Tibial nerve (tissue), 4 donors: ENCODE measurements around the gene NUP85. TPM values are rescaled to one million over a fixed set of nuclear protein-coding genes. Genes with fewer than 3 reads are reported as not detected.

ENCODE experiments used
- DNase-seq, 2 donors: peaks; one replicate each; pipeline ENCODE4 v3.0.0-alpha.2; 2019; ENCODE audit warnings: low spot score in 2 of 2
- H3K27ac ChIP-seq, 4 donors: fragments of 200-600 bp; sonication (generic) in 3 of 4; one replicate each; pipeline ENCODE4 v1.5.1; 2017 to 2019; ENCODE audit warnings: mild to moderate bottlenecking in 1 of 4
- H3K27me3 ChIP-seq, 2 donors: fragments of 200-600 bp; sonication (generic) in 1 of 2; one replicate each; pipeline versions ENCODE4 v1.5.1 to v1.6.0; 2017 to 2019
- H3K36me3 ChIP-seq, 3 donors: fragments of 200-600 bp; sonication (generic); one replicate each; pipeline ENCODE4 v1.5.1; 2018 to 2019
- H3K4me1 ChIP-seq, 4 donors: fragments of 200-600 bp; sonication (generic) in 3 of 4; one replicate each; pipeline ENCODE4 v1.5.1; 2017 to 2019
- H3K4me3 ChIP-seq, 4 donors: fragments of 200-600 bp; sonication (generic) in 3 of 4; one replicate each; pipeline ENCODE4 v1.5.1; 2017 to 2019; ENCODE audit warnings: mild to moderate bottlenecking in 1 of 4, moderate library complexity in 1 of 4
- H3K9me3 ChIP-seq, 4 donors: fragments of 200-600 bp; sonication (generic) in 3 of 4; one replicate each; pipeline ENCODE4 v1.5.1; 2017 to 2019
- EP300 ChIP-seq, 2 donors: sonication (generic); formaldehyde crosslinking; IDR thresholded peaks; one replicate each; pipeline ENCODE4 v1.6.1; 2017; ENCODE audit warnings: antibody characterized with exemption in 2 of 2, mild to moderate bottlenecking in 1 of 2
- POLR2A ChIP-seq, 2 donors: fragments of 450-650 bp; IDR thresholded peaks; one replicate each; pipeline ENCODE4 v1.6.1; 2017; ENCODE audit warnings: antibody characterized with exemption in 2 of 2, mild to moderate bottlenecking in 2 of 2, moderate library complexity in 2 of 2
- WGBS, 2 donors: methylation state at CpG; one replicate each; pipeline ENCODE4 v1.1.5; 2018; 5-methylcytosine and 5-hydroxymethylcytosine counted together
- total RNA-seq, 4 donors: library from RNA; depleted of rRNA; stranded (reverse); fragments of >200 nt; gene quantifications; one replicate each; pipeline ENCODE4 v1.1.0, GENCODE V29; 2016
- TF ChIP-seq, protein P1 (sequence below), 5 experiments: fragments of 200-600 bp in 3 of 5; fragments of 450-650 bp in 2 of 5; sonication (generic) in 3 of 5; IDR thresholded peaks; one replicate each; pipeline ENCODE4 v1.5.1; 2016 to 2019; ENCODE audit warnings: antibody characterized with exemption in 5 of 5, mild to moderate bottlenecking in 3 of 5, moderate library complexity in 2 of 5

Gene NUP85
- total RNA-seq, 4 donors from 2014 or later, result 38.1 to 68.6 (median 53.2) TPM

DNA sequence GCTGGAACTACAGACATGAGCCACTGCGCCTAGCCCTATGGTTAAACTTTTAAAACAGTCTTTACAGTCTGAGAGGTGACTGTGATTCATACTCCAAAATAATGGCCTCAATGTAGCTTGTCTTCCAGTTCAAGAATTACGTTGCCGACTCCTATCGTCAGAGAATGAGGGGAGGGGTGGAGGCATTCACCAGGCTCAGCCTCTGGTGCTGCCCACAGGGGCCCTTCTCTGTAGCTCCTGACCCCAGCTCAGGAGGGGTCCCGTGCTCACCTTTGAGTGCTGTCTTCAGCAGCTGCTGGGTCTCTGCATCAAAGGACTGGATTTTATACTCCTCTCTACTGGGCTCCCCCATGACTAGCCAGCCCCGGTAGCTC lies 64.4 kb downstream of the NUP85 start:
- H3K9me3 ChIP-seq, result no peaks in the 10 kb centered on the region
- H3K4me3 ChIP-seq, result peak overlapping the region; percentile 53 to 91 (median 85)
- peaks cover 0 to 45% (median 0%) of the 10 kb centered on the region in 3 donors for H3K36me3 ChIP-seq
- WGBS, 2 donors, result 24 to 25% methylated on average over 4 to 6 of the region's 6 CpGs
- peaks cover 0 to 42% (median 15%) of the 10 kb centered on the region in 4 donors for H3K4me1 ChIP-seq
- peak overlapping the region; percentile 74 to 97 (median 94) for H3K27ac ChIP-seq
- TF ChIP-seq EP300 (IDR thresholded peaks at IDR 0.05) (no peak), POLR2A (IDR thresholded peaks at IDR 0.05) (no peak)
- TF ChIP-seq, protein P1, sequence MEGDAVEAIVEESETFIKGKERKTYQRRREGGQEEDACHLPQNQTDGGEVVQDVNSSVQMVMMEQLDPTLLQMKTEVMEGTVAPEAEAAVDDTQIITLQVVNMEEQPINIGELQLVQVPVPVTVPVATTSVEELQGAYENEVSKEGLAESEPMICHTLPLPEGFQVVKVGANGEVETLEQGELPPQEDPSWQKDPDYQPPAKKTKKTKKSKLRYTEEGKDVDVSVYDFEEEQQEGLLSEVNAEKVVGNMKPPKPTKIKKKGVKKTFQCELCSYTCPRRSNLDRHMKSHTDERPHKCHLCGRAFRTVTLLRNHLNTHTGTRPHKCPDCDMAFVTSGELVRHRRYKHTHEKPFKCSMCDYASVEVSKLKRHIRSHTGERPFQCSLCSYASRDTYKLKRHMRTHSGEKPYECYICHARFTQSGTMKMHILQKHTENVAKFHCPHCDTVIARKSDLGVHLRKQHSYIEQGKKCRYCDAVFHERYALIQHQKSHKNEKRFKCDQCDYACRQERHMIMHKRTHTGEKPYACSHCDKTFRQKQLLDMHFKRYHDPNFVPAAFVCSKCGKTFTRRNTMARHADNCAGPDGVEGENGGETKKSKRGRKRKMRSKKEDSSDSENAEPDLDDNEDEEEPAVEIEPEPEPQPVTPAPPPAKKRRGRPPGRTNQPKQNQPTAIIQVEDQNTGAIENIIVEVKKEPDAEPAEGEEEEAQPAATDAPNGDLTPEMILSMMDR (IDR thresholded peaks at IDR 0.05), result no peak
- DNase-seq, result no peak
- H3K27me3 ChIP-seq, result no peaks in the 10 kb centered on the region

DNA sequence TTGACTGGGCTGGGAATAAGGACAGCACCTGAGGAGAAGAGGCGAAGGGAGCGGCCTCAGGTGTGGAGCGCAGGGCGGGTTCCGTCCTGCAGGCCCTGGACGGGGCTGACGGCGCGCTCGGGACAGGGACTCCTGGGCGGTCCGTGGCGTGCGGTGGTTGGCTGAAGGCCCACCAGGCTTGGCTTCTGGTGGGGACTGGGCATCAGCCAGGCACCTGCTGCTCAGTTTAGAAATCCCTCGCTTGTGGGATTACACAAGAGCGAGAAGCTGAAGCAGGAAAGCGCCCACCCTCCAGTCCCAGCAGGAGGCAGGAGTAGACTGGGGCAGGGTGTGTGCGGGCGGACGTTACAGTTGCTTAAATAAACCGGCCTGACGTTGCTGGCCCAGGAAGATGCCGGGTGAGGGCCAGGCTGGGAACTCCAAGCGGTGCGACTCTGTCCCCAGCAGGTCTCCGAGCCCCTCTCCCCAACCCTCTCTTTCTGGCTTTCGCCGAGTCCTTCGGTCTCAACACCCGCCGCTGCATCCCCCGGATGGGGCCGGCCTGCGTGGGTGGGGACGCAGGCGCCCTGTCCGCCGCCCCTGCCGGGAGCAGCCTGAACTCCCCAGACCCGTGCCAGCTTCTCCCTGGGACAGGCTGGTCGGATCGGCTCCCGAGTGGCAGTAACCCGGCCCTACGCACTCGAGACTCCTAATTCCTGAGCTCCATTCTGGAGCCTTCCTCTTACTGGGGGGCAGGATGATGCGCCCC lies 64.9 kb downstream of the NUP85 start:
- Histone ChIP-seq H3K4me3 (peak overlapping the region; percentile 53 to 91 (median 85)), H3K9me3 (no peaks in the 10 kb centered on the region), H3K36me3 (peaks cover 0 to 45% (median 0%) of the 10 kb centered on the region in 3 donors), H3K27me3 (no peaks in the 10 kb centered on the region), H3K27ac (peak overlapping the region; percentile 74 to 97 (median 94)), H3K4me1 (peaks cover 0 to 42% (median 15%) of the 10 kb centered on the region in 4 donors)
- peak in 1 of 2 donors; percentile 35 for DNase-seq
- 0 to 2% methylated on average over 20 to 32 of the region's 47 CpGs for WGBS, 2 donors
- TF ChIP-seq, protein P1 (IDR thresholded peaks at IDR 0.05), result peak in 1 of 5 experiments; percentile 10
- TF ChIP-seq EP300 (IDR thresholded peaks at IDR 0.05), result peak in 1 of 2 donors; percentile 35
- TF ChIP-seq POLR2A (IDR thresholded peaks at IDR 0.05), result no peak

DNA sequence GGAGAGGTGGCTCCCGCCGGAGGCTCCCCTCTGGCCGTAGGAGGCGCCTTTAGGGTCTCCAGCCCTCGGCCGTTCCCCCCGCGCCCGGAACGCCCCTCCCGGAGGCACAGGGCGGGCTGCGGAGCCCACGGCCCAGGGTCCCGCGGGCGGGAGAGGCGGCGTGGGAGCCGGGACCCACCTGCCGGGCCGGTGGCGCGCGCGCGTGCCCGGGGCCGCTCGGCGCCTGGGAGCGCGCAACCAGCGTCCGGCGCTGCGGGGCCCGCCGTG lies 65.4 kb downstream of the NUP85 start, which contains the start of gene MIF4GD:
TSS of gene MIF4GD (minus strand) at position 266 of the 267 bp plus-strand sequence. CDS start 1,036 bp downstream, outside the sequence.
- Histone ChIP-seq H3K9me3 (no peaks in the 10 kb centered on the region), H3K4me3 (peak within 1 kb of the TSS; percentile 53 to 91 (median 86)), H3K27me3 (no peaks in the 10 kb centered on the region), H3K4me1 (peaks cover 0 to 42% (median 15%) of the 10 kb centered on the region in 4 donors), H3K36me3 (peaks cover 0 to 42% (median 0%) of the 10 kb centered on the region in 3 donors), H3K27ac (peak within 1 kb of the TSS; percentile 74 to 97 (median 94))
- no peak for TF ChIP-seq EP300 (IDR thresholded peaks at IDR 0.05)
- TF ChIP-seq, protein P1 (IDR thresholded peaks at IDR 0.05), result no peak
- peak; percentile 19 to 53 for TF ChIP-seq POLR2A (IDR thresholded peaks at IDR 0.05)
- WGBS, 2 donors, result 0 to 2% methylated on average over 9 to 17 of the region's 39 CpGs
- no peak for DNase-seq

DNA sequence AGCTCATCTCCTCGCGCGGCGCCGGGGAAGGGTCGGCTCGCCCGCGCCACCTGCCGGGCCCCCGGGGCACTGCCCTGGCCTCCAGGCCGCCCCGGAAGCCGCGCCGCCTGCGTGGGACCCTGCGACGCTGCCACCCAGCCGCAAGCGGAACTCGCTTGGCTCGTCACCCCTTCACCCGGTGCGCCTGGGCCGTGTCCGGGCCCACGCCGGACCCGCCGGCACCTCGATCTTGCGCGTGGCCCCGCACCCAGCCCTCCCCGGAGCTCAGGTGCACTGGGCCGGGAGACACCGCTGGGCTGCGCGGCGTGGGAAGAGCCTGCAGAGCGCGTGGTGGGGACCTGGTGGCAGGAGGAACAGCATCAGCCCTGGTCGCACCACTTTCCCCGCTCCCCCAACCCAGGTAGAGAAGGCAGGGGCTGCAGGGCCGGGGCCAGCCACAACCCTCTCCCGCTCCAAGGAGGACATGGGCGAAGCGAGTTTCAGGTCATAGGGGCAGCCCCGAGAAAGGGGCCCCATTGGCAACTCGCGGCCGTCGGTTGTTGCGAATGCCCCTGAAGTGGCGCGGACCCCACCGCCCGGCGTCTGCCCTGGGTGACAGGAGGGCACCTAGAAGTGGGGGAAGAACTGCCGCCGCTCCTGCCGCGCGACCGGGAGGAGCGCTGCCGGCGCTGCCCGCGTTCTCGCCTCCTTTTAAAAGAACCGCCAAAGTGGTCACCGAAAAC lies 65.9 kb downstream of the NUP85 start:
- WGBS, 2 donors, result 1% methylated on average over 34 to 72 of the region's 74 CpGs
- peak overlapping the region; percentile 74 to 97 (median 92) for H3K27ac ChIP-seq
- H3K4me1 ChIP-seq, result peaks cover 0 to 42% (median 15%) of the 10 kb centered on the region in 4 donors
- peak; percentile 53 to 63 for DNase-seq
- peaks cover 0 to 37% (median 0%) of the 10 kb centered on the region in 3 donors for H3K36me3 ChIP-seq
- H3K27me3 ChIP-seq, result no peaks in the 10 kb centered on the region
- H3K4me3 ChIP-seq, result peak overlapping the region; percentile 53 to 87 (median 76)
- TF ChIP-seq, protein P1 (IDR thresholded peaks at IDR 0.05), result peak; percentile 78 to 99 (median 97)
- TF ChIP-seq POLR2A (IDR thresholded peaks at IDR 0.05) (no peak), EP300 (IDR thresholded peaks at IDR 0.05) (peak in 1 of 2 donors; percentile 5)
- no peaks in the 10 kb centered on the region for H3K9me3 ChIP-seq
